22Rv1 (cell line): ENCODE measurements around the gene SCGB3A1.

ENCODE experiments used
- CTCF ChIP-seq: fragments of 450-650 bp; IDR thresholded peaks from 2 replicates; pipeline ENCODE4 v1.5.1; 2017; ENCODE audit warnings: mild to moderate bottlenecking
- ZFX ChIP-seq: fragments of 450-650 bp; IDR thresholded peaks from 2 replicates; pipeline ENCODE4 v1.6.1; 2017; ENCODE audit warnings: antibody characterized with exemption, borderline replicate concordance

- TF ChIP-seq CTCF (peak; percentile 64), ZFX (no peak)
Observed at GRCh38 chr5:180611140-180611850, 20.0 kb upstream of the SCGB3A1 start.
